HepG2 (cell line): ENCODE results near the gene WIPF2. TPM values are rescaled to one million over a fixed set of nuclear protein-coding genes. Genes with fewer than 3 reads are reported as not detected.

Experiments
- CENPT ChIP-seq: sonication (generic); formaldehyde crosslinking; IDR thresholded peaks from 2 replicates; pipeline ENCODE4 v1.8.0; 2022; ENCODE audit warnings: low read depth, mild to moderate bottlenecking, moderate library complexity, missing genetic modification reagents
- CREM ChIP-seq, 2 experiments: sonication (generic) in 1 of 2; formaldehyde crosslinking in 1 of 2; IDR thresholded peaks; 2 replicates each; pipeline versions ENCODE4 v1.4.0 to v1.6.1; 2016 to 2020; ENCODE audit warnings: antibody characterized with exemption in 1 of 2, mild to moderate bottlenecking in 1 of 2, missing genetic modification reagents in 1 of 2
- DNMT3B ChIP-seq: conservative IDR thresholded peaks from 2 replicates; pipeline ENCODE4 v1.6.1; 2016; ENCODE audit warnings: missing biosample characterization, control low read depth
- ELF3 ChIP-seq: IDR thresholded peaks from 2 replicates; pipeline ENCODE4 v1.6.1; 2016; ENCODE audit warnings: missing genetic modification reagents, missing compliant biosample characterization
- KDM5B ChIP-seq: sonication (generic); formaldehyde crosslinking; IDR thresholded peaks from 2 replicates; pipeline ENCODE4 v1.4.0; 2020; ENCODE audit warnings: missing genetic modification reagents, mild to moderate bottlenecking, borderline replicate concordance
- MTA3 ChIP-seq: sonication (generic); formaldehyde crosslinking; IDR thresholded peaks from 2 replicates; pipeline ENCODE4 v1.4.0; 2020; ENCODE audit warnings: missing genetic modification reagents
- NPAS2 ChIP-seq: sonication (generic); formaldehyde crosslinking; IDR thresholded peaks from 2 replicates; pipeline ENCODE4 v1.8.0; 2022; ENCODE audit warnings: mild to moderate bottlenecking, missing genetic modification reagents, borderline replicate concordance
- RBAK ChIP-seq: sonication (generic); formaldehyde crosslinking; IDR thresholded peaks from 2 replicates; pipeline ENCODE4 v1.5.1; 2020; ENCODE audit warnings: mild to moderate bottlenecking, missing genetic modification reagents
- TBX2 ChIP-seq: sonication (generic); formaldehyde crosslinking; IDR thresholded peaks from 2 replicates; pipeline ENCODE4 v1.5.0; 2020; ENCODE audit warnings: missing genetic modification reagents, mild to moderate bottlenecking, borderline replicate concordance
- TRIM24 ChIP-seq: sonication (generic); formaldehyde crosslinking; IDR thresholded peaks from 2 replicates; pipeline ENCODE4 v1.8.0; 2022; ENCODE audit warnings: mild to moderate bottlenecking, missing genetic modification reagents
- ZKSCAN1 ChIP-seq: fragments of 150-350 bp; IDR thresholded peaks from 2 replicates; pipeline ENCODE4 v1.6.1; 2014; ENCODE audit warnings: low read length
- ZNF180 ChIP-seq: sonication (generic); formaldehyde crosslinking; IDR thresholded peaks from 2 replicates; pipeline ENCODE4 v1.4.0; 2020; ENCODE audit warnings: low read depth, missing genetic modification reagents, borderline replicate concordance
- ZNF570 ChIP-seq: sonication (generic); formaldehyde crosslinking; IDR thresholded peaks from 2 replicates; pipeline ENCODE4 v1.4.0; 2020; ENCODE audit warnings: mild to moderate bottlenecking, missing genetic modification reagents, borderline replicate concordance
- ZNF772 ChIP-seq: sonication (generic); formaldehyde crosslinking; IDR thresholded peaks from 2 replicates; pipeline ENCODE4 v1.5.0; 2020; ENCODE audit warnings: mild to moderate bottlenecking, missing genetic modification reagents
- ZNF777 ChIP-seq: sonication (generic); formaldehyde crosslinking; IDR thresholded peaks from 2 replicates; pipeline ENCODE4 v1.4.0; 2020; ENCODE audit warnings: missing genetic modification reagents
- polyA plus RNA-seq, 8 experiments: library from polyadenylated mRNA; depleted of rRNA in 3 of 8; stranded (reverse) in 7 of 8; unstranded in 1 of 8; fragments of >200 nt; fragmentation: Illumina TruSeq in 4 of 8; extraction: Trizol in 4 of 8; gene quantifications; 2 replicates each; pipeline versions ENCODE4 v1.2.1 to v1.2.3, GENCODE V29; 2011 to 2016; ENCODE audit warnings: low read depth in 4 of 8, missing spikeins in 1 of 8, mixed read lengths in 1 of 8; ENCODE audit not compliant: insufficient read depth in 1 of 8
- total RNA-seq, 5 experiments: library from RNA; depleted of rRNA; stranded (reverse); fragments of >200 nt; fragmentation: Illumina TruSeq; extraction: Trizol; gene quantifications; 2 replicates each; pipeline ENCODE4 v1.2.3, GENCODE V29; 2016; ENCODE audit warnings: low read depth in 1 of 5
- TF ChIP-seq, protein P1 (sequence below): sonication (generic); formaldehyde crosslinking; conservative IDR thresholded peaks from 2 replicates; pipeline ENCODE4 v1.4.0; 2020; ENCODE audit warnings: missing genetic modification reagents
- TF ChIP-seq, protein P2 (sequence below): sonication (generic); formaldehyde crosslinking; IDR thresholded peaks from 2 replicates; pipeline ENCODE4 v1.4.0; 2020; ENCODE audit warnings: mild to moderate bottlenecking, missing genetic modification reagents

WIPF2 gene
- total and polyA plus RNA-seq, 2 of the 13 experiments (the other 11 are each of a cell fraction or from before 2014, with no cell fraction given) = 7.2 to 10.8 TPM

DNA sequence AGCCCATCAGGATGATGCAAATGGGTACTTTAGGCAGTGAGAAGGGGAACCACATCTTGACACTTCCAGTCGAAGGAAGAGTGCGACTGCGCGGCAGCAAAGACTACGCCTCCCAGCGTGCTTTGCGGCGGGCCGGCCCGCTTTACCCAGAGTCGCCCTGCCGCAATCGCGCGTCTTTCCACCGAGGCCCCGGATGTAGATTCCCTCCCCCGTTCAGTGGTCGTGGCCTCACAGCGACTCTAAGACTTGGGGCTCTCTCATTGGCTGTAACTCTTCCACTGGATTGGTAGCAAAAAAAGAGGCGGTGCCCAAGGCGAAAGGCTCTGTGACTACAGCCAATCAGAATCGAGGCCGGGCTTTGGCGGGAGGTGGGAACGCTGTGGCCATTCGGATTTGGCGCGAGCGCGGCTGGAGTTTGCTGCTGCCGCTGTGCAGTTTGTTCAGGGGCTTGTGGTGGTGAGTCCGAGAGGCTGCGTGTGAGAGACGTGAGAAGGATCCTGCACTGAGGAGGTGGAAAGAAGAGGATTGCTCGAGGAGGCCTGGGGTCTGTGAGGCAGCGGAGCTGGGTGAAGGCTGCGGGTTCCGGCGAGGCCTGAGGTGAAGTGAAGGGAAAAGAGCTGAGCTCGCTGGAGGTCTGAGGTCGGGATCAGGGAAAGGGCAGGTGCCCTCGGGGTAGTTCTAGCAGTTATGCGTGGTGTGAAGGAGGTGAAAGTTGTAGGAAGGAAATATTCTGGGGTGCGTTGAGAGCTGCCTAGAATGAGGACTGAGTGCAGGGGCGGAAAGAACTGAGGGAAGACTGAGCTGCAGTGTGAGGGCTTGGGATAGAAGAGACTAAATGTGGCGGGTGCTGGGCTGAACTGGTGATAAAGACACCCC lies 68.6 kb downstream of the WIPF2 start, which contains the start of gene CDC6 (continued):
- no peak; the same call in 1 of the 2 replicates for TF ChIP-seq DNMT3B (CRISPR knock-in tag)
- peak; percentile 55; the same call in 1 of the 2 replicates for TF ChIP-seq TBX2
- no peak for TF ChIP-seq ZKSCAN1
- no peak for TF ChIP-seq MTA3 (CRISPR knock-in tag)
- TF ChIP-seq ZNF570 (CRISPR knock-in tag) = no peak
- 0 out of 2 replicates have a peak, but pooled peaks have one; percentile 21 for TF ChIP-seq RBAK
- TF ChIP-seq, protein P1, sequence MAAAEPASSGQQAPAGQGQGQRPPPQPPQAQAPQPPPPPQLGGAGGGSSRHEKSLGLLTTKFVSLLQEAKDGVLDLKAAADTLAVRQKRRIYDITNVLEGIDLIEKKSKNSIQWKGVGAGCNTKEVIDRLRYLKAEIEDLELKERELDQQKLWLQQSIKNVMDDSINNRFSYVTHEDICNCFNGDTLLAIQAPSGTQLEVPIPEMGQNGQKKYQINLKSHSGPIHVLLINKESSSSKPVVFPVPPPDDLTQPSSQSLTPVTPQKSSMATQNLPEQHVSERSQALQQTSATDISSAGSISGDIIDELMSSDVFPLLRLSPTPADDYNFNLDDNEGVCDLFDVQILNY (CRISPR knock-in tag) = peak; percentile 99
- TF ChIP-seq TRIM24 (CRISPR knock-in tag) = no peak
- peak; percentile 47 for TF ChIP-seq ZNF777 (CRISPR knock-in tag)
- TF ChIP-seq CENPT (CRISPR knock-in tag) = no peak
- no peak for TF ChIP-seq ZNF180
- peak; percentile 93 for TF ChIP-seq CREM (IDR thresholded peaks at IDR 0.05)
- TF ChIP-seq CREM (CRISPR knock-in tag; IDR thresholded peaks at IDR 0.05) = no peak
- peak; percentile 71; the same call in 1 of the 2 replicates for TF ChIP-seq KDM5B
- TF ChIP-seq, protein P2, sequence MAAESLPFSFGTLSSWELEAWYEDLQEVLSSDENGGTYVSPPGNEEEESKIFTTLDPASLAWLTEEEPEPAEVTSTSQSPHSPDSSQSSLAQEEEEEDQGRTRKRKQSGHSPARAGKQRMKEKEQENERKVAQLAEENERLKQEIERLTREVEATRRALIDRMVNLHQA (CRISPR knock-in tag) = no peak
- peak; percentile 77; the same call in 1 of the 2 replicates for TF ChIP-seq ZNF772 (CRISPR knock-in tag)
- no peak for TF ChIP-seq NPAS2 (CRISPR knock-in tag)
- TF ChIP-seq ELF3 (CRISPR knock-in tag) = no peak; the same call in 1 of the 2 replicates
